ENCODE data around the gene PCCA.

- no peak for TF ChIP-seq CTCF (IDR thresholded peaks at IDR 0.05; ENCODE audit: borderline replicate concordance, extremely low read depth, low read length, poor library complexity, severe bottlenecking)
- no peak for TF ChIP-seq EZH2 (IDR thresholded peaks at IDR 0.05; ENCODE audit: borderline replicate concordance, low read depth, low read length, severe bottlenecking)
Observed at GRCh38 chr13:100140441-100140840, 51.5 kb downstream of the PCCA start.

Measured in DND-41 (cell line).